HepG2 (cell line): Measurements from ENCODE around the gene POGK. TPM values are rescaled to one million over a fixed set of nuclear protein-coding genes. Genes with fewer than 3 reads are reported as not detected.

Experiments
- ARHGAP35 ChIP-seq: sonication (generic); formaldehyde crosslinking; IDR thresholded peaks from 2 replicates; pipeline ENCODE4 v1.9.0; 2022; ENCODE audit warnings: mild to moderate bottlenecking, inconsistent platforms, moderate library complexity, missing genetic modification reagents, borderline replicate concordance
- CHD4 ChIP-seq: fragments of 200-600 bp; sonication (generic); IDR thresholded peaks from 2 replicates; pipeline ENCODE4 v1.7.0; 2017; ENCODE audit warnings: mild to moderate bottlenecking, low read length, borderline replicate concordance
- EZH2 ChIP-seq: conservative IDR thresholded peaks from 2 replicates; pipeline ENCODE4 v1.6.1; 2012; ENCODE audit warnings: mild to moderate bottlenecking, low read depth, low read length, moderate library complexity
- FOSL1 ChIP-seq: sonication (generic); formaldehyde crosslinking; IDR thresholded peaks from 2 replicates; pipeline ENCODE4 v1.9.0; 2021; ENCODE audit warnings: missing genetic modification reagents, borderline replicate concordance
- GMEB2 ChIP-seq: IDR thresholded peaks from 2 replicates; pipeline ENCODE4 v1.6.1; 2016; ENCODE audit warnings: missing biosample characterization, missing genetic modification reagents, low read depth
- HOXA5 ChIP-seq: sonication (generic); formaldehyde crosslinking; IDR thresholded peaks from 2 replicates; pipeline ENCODE4 v1.4.0; 2020; ENCODE audit warnings: missing genetic modification reagents
- KIAA2018 ChIP-seq: sonication (generic); formaldehyde crosslinking; IDR thresholded peaks from 2 replicates; pipeline ENCODE4 v1.5.0; 2020; ENCODE audit warnings: mild to moderate bottlenecking, missing genetic modification reagents, borderline replicate concordance
- NFAT5 ChIP-seq: sonication (generic); formaldehyde crosslinking; IDR thresholded peaks from 2 replicates; pipeline ENCODE4 v1.4.0; 2020; ENCODE audit warnings: missing genetic modification reagents
- PAF1 ChIP-seq: IDR thresholded peaks from 2 replicates; pipeline ENCODE4 v1.6.1; 2016; ENCODE audit warnings: missing genetic modification reagents, missing compliant biosample characterization
- PAX8 ChIP-seq: sonication (generic); formaldehyde crosslinking; IDR thresholded peaks from 2 replicates; pipeline ENCODE4 v1.8.0; 2022; ENCODE audit warnings: mild to moderate bottlenecking, missing genetic modification reagents, borderline replicate concordance
- RXRB ChIP-seq: IDR thresholded peaks from 2 replicates; pipeline ENCODE4 v1.6.1; 2016; ENCODE audit warnings: borderline replicate concordance, missing genetic modification reagents, missing compliant biosample characterization
- ZBTB20 ChIP-seq: sonication (generic); formaldehyde crosslinking; IDR thresholded peaks from 2 replicates; pipeline ENCODE4 v1.8.1; 2023; ENCODE audit warnings: missing genetic modification reagents, low read depth, mild to moderate bottlenecking, borderline replicate concordance
- ZNF556 ChIP-seq: sonication (generic); formaldehyde crosslinking; IDR thresholded peaks from 2 replicates; pipeline ENCODE4 v1.4.0; 2020; ENCODE audit warnings: mild to moderate bottlenecking, missing genetic modification reagents, borderline replicate concordance
- polyA plus RNA-seq, 8 experiments: library from polyadenylated mRNA; depleted of rRNA in 3 of 8; stranded (reverse) in 7 of 8; unstranded in 1 of 8; fragments of >200 nt; fragmentation: Illumina TruSeq in 4 of 8; extraction: Trizol in 4 of 8; gene quantifications; 2 replicates each; pipeline versions ENCODE4 v1.2.1 to v1.2.3, GENCODE V29; 2011 to 2016; ENCODE audit warnings: low read depth in 4 of 8, missing spikeins in 1 of 8, mixed read lengths in 1 of 8; ENCODE audit not compliant: insufficient read depth in 1 of 8
- total RNA-seq, 5 experiments: library from RNA; depleted of rRNA; stranded (reverse); fragments of >200 nt; fragmentation: Illumina TruSeq; extraction: Trizol; gene quantifications; 2 replicates each; pipeline ENCODE4 v1.2.3, GENCODE V29; 2016; ENCODE audit warnings: low read depth in 1 of 5

The POGK gene
- total and polyA plus RNA-seq, 2 of the 13 experiments (the other 11 are each of a cell fraction or from before 2014, with no cell fraction given) = 4.8 to 16.2 TPM

- no peak for TF ChIP-seq EZH2
- no peak for TF ChIP-seq ZBTB20 (CRISPR knock-in tag)
- peak; percentile 43; the same call in 1 of the 2 replicates for TF ChIP-seq NFAT5 (CRISPR knock-in tag)
- no peak; the same call in 1 of the 2 replicates for TF ChIP-seq ZNF556
- peak; percentile 52 for TF ChIP-seq ARHGAP35 (CRISPR knock-in tag)
- TF ChIP-seq CHD4 = peak; percentile 0; the same call in 1 of the 2 replicates
- no peak for TF ChIP-seq PAX8
- no peak for TF ChIP-seq GMEB2
- TF ChIP-seq RXRB (CRISPR knock-in tag) = peak; percentile 51
- no peak for TF ChIP-seq KIAA2018 (CRISPR knock-in tag)
- no peak for TF ChIP-seq PAF1 (CRISPR knock-in tag)
- TF ChIP-seq FOSL1 (CRISPR knock-in tag) = no peak
- TF ChIP-seq HOXA5 (CRISPR knock-in tag) = no peak
These were observed 36.7 kb downstream of the POGK start, which contains the start of gene TADA1 (continued) for GRCh38 chr1:166875734-166876539.
